ENCODE results near the gene CARD10. TPM values are rescaled to one million over a fixed set of nuclear protein-coding genes. Genes with fewer than 3 reads are reported as not detected.

CARD10 gene
- total and polyA plus RNA-seq, 2 of the 13 experiments (the other 11 are each of a cell fraction or from before 2014, with no cell fraction given), result 35.2 to 55.8 TPM

GRCh38 chr22:37545703-37546436 is 26.7 kb upstream of the CARD10 start (continued):
- TF ChIP-seq ZNF704 (CRISPR knock-in tag; IDR thresholded peaks at IDR 0.05; ENCODE audit: borderline replicate concordance) (no peak; the same call in 1 of the 2 replicates), CCDC6 (CRISPR knock-in tag; IDR thresholded peaks at IDR 0.05) (peak; percentile 88), BRCA1 (CRISPR knock-in tag; IDR thresholded peaks at IDR 0.05) (no peak), JARID2 (CRISPR knock-in tag; IDR thresholded peaks at IDR 0.05; ENCODE audit: insufficient replicate concordance) (no peak), ZNF616 (CRISPR knock-in tag; IDR thresholded peaks at IDR 0.05; ENCODE audit: low read depth) (no peak), ZNF383 (CRISPR knock-in tag; IDR thresholded peaks at IDR 0.05; ENCODE audit: borderline replicate concordance) (no peak), TCF7L2 (IDR thresholded peaks at IDR 0.05; ENCODE audit: low read depth, low read length) (no peak), MTA3 (CRISPR knock-in tag; IDR thresholded peaks at IDR 0.05) (no peak), HDAC6 (IDR thresholded peaks at IDR 0.05; ENCODE audit: low read depth, low read length) (no peak), DNMT1 (CRISPR knock-in tag; IDR thresholded peaks at IDR 0.05) (peak; percentile 67; the same call in 1 of the 2 replicates), LCORL (IDR thresholded peaks at IDR 0.05) (no peak), LCORL (CRISPR knock-in tag; IDR thresholded peaks at IDR 0.05) (peak; percentile 100), HOMEZ (CRISPR knock-in tag; IDR thresholded peaks at IDR 0.05; ENCODE audit: low read depth) (peak; percentile 22; the same call in 1 of the 2 replicates), HMGXB4 (CRISPR knock-in tag; IDR thresholded peaks at IDR 0.05; ENCODE audit: borderline replicate concordance in 1 of 2, low read depth in 1 of 2) (peak; percentile 39 to 91; a peak in 3 of 4 replicates), ZBTB25 (CRISPR knock-in tag; IDR thresholded peaks at IDR 0.05) (peak; percentile 93), ZNF468 (CRISPR knock-in tag; IDR thresholded peaks at IDR 0.05) (no peak), ZKSCAN5 (CRISPR knock-in tag; IDR thresholded peaks at IDR 0.05) (no peak), ZNF816 (CRISPR knock-in tag; IDR thresholded peaks at IDR 0.05; ENCODE audit: borderline replicate concordance) (peak; percentile 70; the same call in 1 of the 2 replicates)
- TF ChIP-seq, protein P1, sequence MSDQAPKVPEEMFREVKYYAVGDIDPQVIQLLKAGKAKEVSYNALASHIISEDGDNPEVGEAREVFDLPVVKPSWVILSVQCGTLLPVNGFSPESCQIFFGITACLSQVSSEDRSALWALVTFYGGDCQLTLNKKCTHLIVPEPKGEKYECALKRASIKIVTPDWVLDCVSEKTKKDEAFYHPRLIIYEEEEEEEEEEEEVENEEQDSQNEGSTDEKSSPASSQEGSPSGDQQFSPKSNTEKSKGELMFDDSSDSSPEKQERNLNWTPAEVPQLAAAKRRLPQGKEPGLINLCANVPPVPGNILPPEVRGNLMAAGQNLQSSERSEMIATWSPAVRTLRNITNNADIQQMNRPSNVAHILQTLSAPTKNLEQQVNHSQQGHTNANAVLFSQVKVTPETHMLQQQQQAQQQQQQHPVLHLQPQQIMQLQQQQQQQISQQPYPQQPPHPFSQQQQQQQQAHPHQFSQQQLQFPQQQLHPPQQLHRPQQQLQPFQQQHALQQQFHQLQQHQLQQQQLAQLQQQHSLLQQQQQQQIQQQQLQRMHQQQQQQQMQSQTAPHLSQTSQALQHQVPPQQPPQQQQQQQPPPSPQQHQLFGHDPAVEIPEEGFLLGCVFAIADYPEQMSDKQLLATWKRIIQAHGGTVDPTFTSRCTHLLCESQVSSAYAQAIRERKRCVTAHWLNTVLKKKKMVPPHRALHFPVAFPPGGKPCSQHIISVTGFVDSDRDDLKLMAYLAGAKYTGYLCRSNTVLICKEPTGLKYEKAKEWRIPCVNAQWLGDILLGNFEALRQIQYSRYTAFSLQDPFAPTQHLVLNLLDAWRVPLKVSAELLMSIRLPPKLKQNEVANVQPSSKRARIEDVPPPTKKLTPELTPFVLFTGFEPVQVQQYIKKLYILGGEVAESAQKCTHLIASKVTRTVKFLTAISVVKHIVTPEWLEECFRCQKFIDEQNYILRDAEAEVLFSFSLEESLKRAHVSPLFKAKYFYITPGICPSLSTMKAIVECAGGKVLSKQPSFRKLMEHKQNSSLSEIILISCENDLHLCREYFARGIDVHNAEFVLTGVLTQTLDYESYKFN (CRISPR knock-in tag; conservative IDR thresholded peaks at IDR 0.05), result peak; percentile 100

All from HepG2 (cell line).